Liver (tissue), 9 donors: ENCODE results near the gene ACTL9. TPM values are rescaled to one million over a fixed set of nuclear protein-coding genes. Genes with fewer than 3 reads are reported as not detected.

Experiments used
- DNase-seq: peaks from one replicate; pipeline ENCODE4 v3.0.0-alpha.2; 2017; ENCODE audit warnings: low spot score
- H3K27ac ChIP-seq, 2 donors: one replicate each; pipeline ENCODE4 v1.7.0; 2013; ENCODE audit warnings: inconsistent platforms in 2 of 2, low read length in 2 of 2, control low read depth in 1 of 2, low read depth in 1 of 2, mild to moderate bottlenecking in 1 of 2
- H3K27me3 ChIP-seq, 4 donors: one replicate each; pipeline versions ENCODE4 v1.6.1 to v1.7.0; 2013; ENCODE audit warnings: low read length in 3 of 4, inconsistent platforms in 1 of 4, mild to moderate bottlenecking in 1 of 4, moderate library complexity in 1 of 4; ENCODE audit not compliant: control insufficient read depth in 4 of 4, insufficient read depth in 4 of 4
- H3K36me3 ChIP-seq, 4 donors: one replicate each; pipeline versions ENCODE4 v1.6.1 to v1.7.0; 2013; ENCODE audit warnings: low read length in 3 of 4, mild to moderate bottlenecking in 3 of 4, low read depth in 1 of 4, moderate library complexity in 1 of 4; ENCODE audit not compliant: control insufficient read depth in 4 of 4, insufficient read depth in 3 of 4
- H3K4me1 ChIP-seq, 4 donors: one replicate each; pipeline versions ENCODE4 v1.6.1 to v1.7.0; 2013; ENCODE audit warnings: low read length in 3 of 4, mild to moderate bottlenecking in 3 of 4, moderate library complexity in 1 of 4; ENCODE audit not compliant: control insufficient read depth in 4 of 4, insufficient read depth in 4 of 4
- H3K4me3 ChIP-seq, 3 donors: one replicate each; pipeline versions ENCODE4 v1.6.1 to v1.7.0; 2013; ENCODE audit warnings: low read length in 3 of 3, control low read depth in 1 of 3, low read depth in 1 of 3, mild to moderate bottlenecking in 1 of 3
- H3K9ac ChIP-seq, 2 donors: one replicate each; pipeline ENCODE4 v1.7.0; 2013; ENCODE audit warnings: low read length in 2 of 2, mild to moderate bottlenecking in 2 of 2, moderate library complexity in 2 of 2, control low read depth in 1 of 2, low read depth in 1 of 2
- H3K9me3 ChIP-seq, 4 donors: one replicate each; pipeline versions ENCODE4 v1.6.1 to v1.7.0; 2013; ENCODE audit warnings: low read length in 3 of 4; ENCODE audit not compliant: control insufficient read depth in 4 of 4
- EGR1 ChIP-seq, 2 donors: IDR thresholded peaks; 2 replicates each; pipeline ENCODE4 v1.6.1; 2016 to 2018; ENCODE audit warnings: antibody characterized with exemption in 2 of 2, low read depth in 2 of 2
- FOXA1 ChIP-seq: IDR thresholded peaks from 2 replicates; pipeline ENCODE4 v1.6.1; 2016; ENCODE audit warnings: antibody characterized with exemption
- FOXA2 ChIP-seq: IDR thresholded peaks from 2 replicates; pipeline ENCODE4 v1.6.1; 2016; ENCODE audit warnings: antibody characterized with exemption
- GABPA ChIP-seq, 2 donors: IDR thresholded peaks in 1 of 2; conservative IDR thresholded peaks in 1 of 2; 2 replicates each; pipeline ENCODE4 v1.6.1; 2016; ENCODE audit warnings: antibody characterized with exemption in 2 of 2, mild to moderate bottlenecking in 1 of 2, moderate library complexity in 1 of 2
- HNF4A ChIP-seq, 2 donors: conservative IDR thresholded peaks; 2 replicates each; pipeline ENCODE4 v1.6.1; 2016; ENCODE audit warnings: antibody characterized with exemption in 2 of 2, mild to moderate bottlenecking in 2 of 2
- HNF4G ChIP-seq: IDR thresholded peaks from 2 replicates; pipeline ENCODE4 v1.6.1; 2016; ENCODE audit warnings: antibody characterized with exemption
- JUND ChIP-seq, 2 donors: IDR thresholded peaks; 2 replicates each; pipeline ENCODE4 v1.6.1; 2016; ENCODE audit warnings: antibody characterized with exemption in 2 of 2
- NR2F2 ChIP-seq: IDR thresholded peaks from 2 replicates; pipeline ENCODE4 v1.6.1; 2016; ENCODE audit warnings: antibody characterized with exemption
- RXRA ChIP-seq, 2 donors: IDR thresholded peaks; 2 replicates each; pipeline ENCODE4 v1.6.1; 2017 to 2018; ENCODE audit warnings: antibody characterized with exemption in 2 of 2, mild to moderate bottlenecking in 1 of 2
- SP1 ChIP-seq: IDR thresholded peaks from 2 replicates; pipeline ENCODE4 v1.6.1; 2018; ENCODE audit warnings: antibody characterized with exemption, mild to moderate bottlenecking
- YY1 ChIP-seq: IDR thresholded peaks from 2 replicates; pipeline ENCODE4 v1.6.1; 2016; ENCODE audit warnings: antibody characterized with exemption, mild to moderate bottlenecking
- WGBS: extraction: QIAGEN DNeasy Blood & Tissue Kit; methylation state at CpG from one replicate; pipeline ENCODE4 v1.1.7; 2013; 5-methylcytosine and 5-hydroxymethylcytosine counted together
- polyA plus RNA-seq, 2 donors: library from polyadenylated mRNA; stranded (reverse) in 1 of 2; unstranded in 1 of 2; fragments of 200-250 nt in 1 of 2; fragments of >200 nt in 1 of 2; fragmentation: Nextera tagmentation in 1 of 2; extraction: Ambion mirVana in 1 of 2; gene quantifications; one replicate each; pipeline versions ENCODE4 v1.2.1 to v1.2.3, GENCODE V29; 2013 to 2015
- total RNA-seq, 2 donors: library from RNA; depleted of rRNA; stranded (reverse); fragments of >200 nt; gene quantifications; one replicate each; pipeline ENCODE4 v1.2.3, GENCODE V29; 2014
- TF ChIP-seq, protein P1 (sequence below): IDR thresholded peaks from 2 replicates; pipeline ENCODE4 v1.6.1; 2016; ENCODE audit warnings: antibody characterized with exemption
- TF ChIP-seq, protein P2 (sequence below): IDR thresholded peaks from 2 replicates; pipeline ENCODE4 v1.6.1; 2016; ENCODE audit warnings: antibody characterized with exemption
- TF ChIP-seq, protein P3 (sequence below): IDR thresholded peaks from 2 replicates; pipeline ENCODE4 v1.6.1; 2016; ENCODE audit warnings: antibody characterized with exemption
- TF ChIP-seq, protein P4 (sequence below): fragments of 150-350 bp; IDR thresholded peaks from 2 replicates; pipeline ENCODE4 v1.5.1; 2017; ENCODE audit warnings: improper control_type of control experiment, low read depth, low read length; ENCODE audit not compliant: missing input control
- donor health status: healthy.
- donor health status: healthy.
- donor health status: healthy.
- donor health status: healthy.
- donor health status: healthy.

Gene ACTL9
- total and polyA plus RNA-seq, 4 donors, result not detected

DNA sequence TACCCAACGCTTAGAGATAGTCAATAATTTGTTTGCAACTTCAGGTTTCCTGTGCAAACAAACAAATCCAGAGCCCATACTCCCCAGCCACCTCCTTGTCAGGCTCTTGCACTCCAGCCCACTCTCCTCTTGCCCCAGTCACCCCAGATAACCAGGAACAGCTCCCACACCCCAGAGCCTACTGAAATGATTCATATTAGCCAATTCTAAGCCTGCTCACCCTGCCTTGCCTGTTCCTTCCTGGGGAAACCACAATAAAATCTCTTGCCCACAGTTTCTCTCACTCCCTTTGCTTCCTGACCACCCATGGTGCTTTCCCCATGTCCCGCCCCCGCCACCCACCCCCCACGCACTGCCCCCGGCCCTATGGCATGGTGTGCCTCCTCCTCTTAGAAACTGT lies 3.8 kb upstream of the ACTL9 start:
- no peak overlapping the region for H3K4me3 ChIP-seq
- TF ChIP-seq, protein P1, sequence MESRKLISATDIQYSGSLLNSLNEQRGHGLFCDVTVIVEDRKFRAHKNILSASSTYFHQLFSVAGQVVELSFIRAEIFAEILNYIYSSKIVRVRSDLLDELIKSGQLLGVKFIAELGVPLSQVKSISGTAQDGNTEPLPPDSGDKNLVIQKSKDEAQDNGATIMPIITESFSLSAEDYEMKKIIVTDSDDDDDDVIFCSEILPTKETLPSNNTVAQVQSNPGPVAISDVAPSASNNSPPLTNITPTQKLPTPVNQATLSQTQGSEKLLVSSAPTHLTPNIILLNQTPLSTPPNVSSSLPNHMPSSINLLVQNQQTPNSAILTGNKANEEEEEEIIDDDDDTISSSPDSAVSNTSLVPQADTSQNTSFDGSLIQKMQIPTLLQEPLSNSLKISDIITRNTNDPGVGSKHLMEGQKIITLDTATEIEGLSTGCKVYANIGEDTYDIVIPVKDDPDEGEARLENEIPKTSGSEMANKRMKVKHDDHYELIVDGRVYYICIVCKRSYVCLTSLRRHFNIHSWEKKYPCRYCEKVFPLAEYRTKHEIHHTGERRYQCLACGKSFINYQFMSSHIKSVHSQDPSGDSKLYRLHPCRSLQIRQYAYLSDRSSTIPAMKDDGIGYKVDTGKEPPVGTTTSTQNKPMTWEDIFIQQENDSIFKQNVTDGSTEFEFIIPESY, result no peak
- TF ChIP-seq NR2F2, result no peak
- TF ChIP-seq EGR1 (IDR thresholded peaks at IDR 0.05; ENCODE audit: low read depth in 2 of 2), result no peak
- TF ChIP-seq, protein P2, sequence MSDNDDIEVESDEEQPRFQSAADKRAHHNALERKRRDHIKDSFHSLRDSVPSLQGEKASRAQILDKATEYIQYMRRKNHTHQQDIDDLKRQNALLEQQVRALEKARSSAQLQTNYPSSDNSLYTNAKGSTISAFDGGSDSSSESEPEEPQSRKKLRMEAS, result no peak
- no peak for TF ChIP-seq RXRA (IDR thresholded peaks at IDR 0.05)
- TF ChIP-seq, protein P3, sequence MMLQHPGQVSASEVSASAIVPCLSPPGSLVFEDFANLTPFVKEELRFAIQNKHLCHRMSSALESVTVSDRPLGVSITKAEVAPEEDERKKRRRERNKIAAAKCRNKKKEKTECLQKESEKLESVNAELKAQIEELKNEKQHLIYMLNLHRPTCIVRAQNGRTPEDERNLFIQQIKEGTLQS, result no peak
- TF ChIP-seq FOXA2, result no peak
- TF ChIP-seq HNF4G, result no peak
- no peak for TF ChIP-seq FOXA1
- TF ChIP-seq, protein P4, sequence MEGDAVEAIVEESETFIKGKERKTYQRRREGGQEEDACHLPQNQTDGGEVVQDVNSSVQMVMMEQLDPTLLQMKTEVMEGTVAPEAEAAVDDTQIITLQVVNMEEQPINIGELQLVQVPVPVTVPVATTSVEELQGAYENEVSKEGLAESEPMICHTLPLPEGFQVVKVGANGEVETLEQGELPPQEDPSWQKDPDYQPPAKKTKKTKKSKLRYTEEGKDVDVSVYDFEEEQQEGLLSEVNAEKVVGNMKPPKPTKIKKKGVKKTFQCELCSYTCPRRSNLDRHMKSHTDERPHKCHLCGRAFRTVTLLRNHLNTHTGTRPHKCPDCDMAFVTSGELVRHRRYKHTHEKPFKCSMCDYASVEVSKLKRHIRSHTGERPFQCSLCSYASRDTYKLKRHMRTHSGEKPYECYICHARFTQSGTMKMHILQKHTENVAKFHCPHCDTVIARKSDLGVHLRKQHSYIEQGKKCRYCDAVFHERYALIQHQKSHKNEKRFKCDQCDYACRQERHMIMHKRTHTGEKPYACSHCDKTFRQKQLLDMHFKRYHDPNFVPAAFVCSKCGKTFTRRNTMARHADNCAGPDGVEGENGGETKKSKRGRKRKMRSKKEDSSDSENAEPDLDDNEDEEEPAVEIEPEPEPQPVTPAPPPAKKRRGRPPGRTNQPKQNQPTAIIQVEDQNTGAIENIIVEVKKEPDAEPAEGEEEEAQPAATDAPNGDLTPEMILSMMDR, result no peak
- TF ChIP-seq HNF4A (conservative IDR thresholded peaks at IDR 0.05), result no peak
- H3K36me3 ChIP-seq, result no peaks in the 10 kb centered on the region
- peaks cover 0 to 9% (median 2%) of the 10 kb centered on the region in 4 donors for H3K27me3 ChIP-seq
- WGBS, result 32% methylated on average over 5 of the region's 5 CpGs
- H3K9me3 ChIP-seq, result no peaks in the 10 kb centered on the region
- no peak overlapping the region for H3K27ac ChIP-seq
- no peak for DNase-seq
- no peak overlapping the region for H3K9ac ChIP-seq
- H3K4me1 ChIP-seq, result no peaks in the 10 kb centered on the region

DNA sequence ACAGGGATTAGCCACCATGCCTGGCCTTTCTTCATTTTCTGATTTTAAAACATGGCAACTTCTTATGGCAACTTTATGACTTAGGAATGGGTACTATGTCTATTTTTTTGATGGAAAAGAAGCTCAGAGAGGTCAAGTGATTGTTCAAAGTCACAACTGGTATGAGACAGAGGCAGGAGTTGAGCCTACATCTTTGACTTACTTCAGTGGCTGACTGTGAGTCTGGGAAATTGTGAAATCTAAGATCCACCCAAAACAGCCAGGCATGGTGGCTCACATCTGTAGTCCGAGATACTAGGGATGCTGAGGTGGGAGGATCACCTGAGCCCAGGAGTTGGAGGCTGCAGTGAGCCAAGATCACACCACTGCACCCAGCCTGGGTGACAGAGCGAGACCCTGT lies 2.4 kb upstream of the ACTL9 start:
- no peak overlapping the region for H3K27ac ChIP-seq
- 76% methylated on average over 2 of the region's 2 CpGs for WGBS
- DNase-seq, result no peak
- TF ChIP-seq EGR1 (IDR thresholded peaks at IDR 0.05; ENCODE audit: low read depth in 2 of 2) (no peak), YY1 (no peak), GABPA (IDR thresholded peaks at IDR 0.05 in 1 of 2, conservative IDR thresholded peaks at IDR 0.05 in 1 of 2) (no peak), FOXA2 (no peak), SP1 (no peak), JUND (IDR thresholded peaks at IDR 0.05) (no peak), FOXA1 (no peak)
- TF ChIP-seq, protein P3, result no peak
- TF ChIP-seq, protein P1, result no peak
- TF ChIP-seq, protein P4, result no peak
- H3K4me3 ChIP-seq, result no peak overlapping the region
- no peak overlapping the region for H3K9ac ChIP-seq
- peaks cover 0 to 9% (median 2%) of the 10 kb centered on the region in 4 donors for H3K27me3 ChIP-seq
- H3K36me3 ChIP-seq, result no peaks in the 10 kb centered on the region
- H3K9me3 ChIP-seq, result no peaks in the 10 kb centered on the region
- no peaks in the 10 kb centered on the region for H3K4me1 ChIP-seq
